DND-41 (cell line): Measurements from ENCODE around the gene NTN1.

Source experiments
- ATAC-seq: fragments of 200-7000 bp; cut with Tn5 transposase; 3 replicates; pipeline ENCODE4 v1.9.1; 2021; ENCODE audit warnings: low read depth; ENCODE audit not compliant: insufficient read depth
- DNase-seq: peaks from one replicate; pipeline ENCODE4 v3.0.0-alpha.2; 2020
- H2AFZ ChIP-seq: 2 replicates; pipeline ENCODE4 v1.6.0; 2012; ENCODE audit warnings: low read depth, low read length
- H3K27ac ChIP-seq: 2 replicates; pipeline ENCODE4 v1.5.1; 2012; ENCODE audit warnings: low read length, inconsistent platforms
- H3K27me3 ChIP-seq: fragments of 200-600 bp; sonication (generic); 2 replicates; pipeline ENCODE4 v1.6.0; 2012; ENCODE audit warnings: low read length, mild to moderate bottlenecking, inconsistent platforms; ENCODE audit not compliant: insufficient read depth, poor library complexity
- H3K36me3 ChIP-seq: 2 replicates; pipeline ENCODE4 v1.5.1; 2012; ENCODE audit warnings: low read length, inconsistent platforms; ENCODE audit not compliant: insufficient read depth
- H3K4me1 ChIP-seq: 2 replicates; pipeline ENCODE4 v1.5.1; 2012; ENCODE audit warnings: mild to moderate bottlenecking, low read length; ENCODE audit not compliant: insufficient read depth
- H3K4me2 ChIP-seq: 2 replicates; pipeline ENCODE4 v1.6.0; 2012; ENCODE audit warnings: mild to moderate bottlenecking, moderate library complexity, low read length, inconsistent platforms; ENCODE audit not compliant: insufficient read depth
- H3K4me3 ChIP-seq, 2 experiments: fragments of 200-600 bp in 1 of 2; shearing (Covaris generic) in 1 of 2; 2 replicates each; pipeline ENCODE4 v1.5.1; 2012 to 2016; ENCODE audit warnings: inconsistent platforms in 2 of 2, low read length in 2 of 2, mild to moderate bottlenecking in 2 of 2, low read depth in 1 of 2, moderate library complexity in 1 of 2
- H3K79me2 ChIP-seq: 2 replicates; pipeline ENCODE4 v1.6.0; 2012; ENCODE audit warnings: low read length, inconsistent platforms; ENCODE audit not compliant: insufficient read depth
- H3K9ac ChIP-seq: 2 replicates; pipeline ENCODE4 v1.6.0; 2012; ENCODE audit warnings: low read depth, mild to moderate bottlenecking, inconsistent platforms, low read length, moderate library complexity
- H3K9me3 ChIP-seq: 2 replicates; pipeline ENCODE4 v1.5.1; 2012; ENCODE audit warnings: low read length, moderate library complexity, mild to moderate bottlenecking, inconsistent platforms; ENCODE audit not compliant: insufficient read depth, severe bottlenecking
- H4K20me1 ChIP-seq: 2 replicates; pipeline ENCODE4 v1.6.0; 2012; ENCODE audit warnings: low read length; ENCODE audit not compliant: insufficient read depth
- EZH2 ChIP-seq: IDR thresholded peaks from 3 replicates; pipeline ENCODE4 v1.6.1; 2012; ENCODE audit warnings: borderline replicate concordance, low read depth, mild to moderate bottlenecking, moderate library complexity, low read length, inconsistent platforms; ENCODE audit not compliant: severe bottlenecking
- TF ChIP-seq, protein P1 (sequence below): IDR thresholded peaks from 2 replicates; pipeline ENCODE4 v1.5.1; 2012; ENCODE audit warnings: borderline replicate concordance, low read length, moderate library complexity, mild to moderate bottlenecking; ENCODE audit not compliant: poor library complexity, severe bottlenecking; ENCODE audit errors: extremely low read depth

The NTN1 gene

DNA sequence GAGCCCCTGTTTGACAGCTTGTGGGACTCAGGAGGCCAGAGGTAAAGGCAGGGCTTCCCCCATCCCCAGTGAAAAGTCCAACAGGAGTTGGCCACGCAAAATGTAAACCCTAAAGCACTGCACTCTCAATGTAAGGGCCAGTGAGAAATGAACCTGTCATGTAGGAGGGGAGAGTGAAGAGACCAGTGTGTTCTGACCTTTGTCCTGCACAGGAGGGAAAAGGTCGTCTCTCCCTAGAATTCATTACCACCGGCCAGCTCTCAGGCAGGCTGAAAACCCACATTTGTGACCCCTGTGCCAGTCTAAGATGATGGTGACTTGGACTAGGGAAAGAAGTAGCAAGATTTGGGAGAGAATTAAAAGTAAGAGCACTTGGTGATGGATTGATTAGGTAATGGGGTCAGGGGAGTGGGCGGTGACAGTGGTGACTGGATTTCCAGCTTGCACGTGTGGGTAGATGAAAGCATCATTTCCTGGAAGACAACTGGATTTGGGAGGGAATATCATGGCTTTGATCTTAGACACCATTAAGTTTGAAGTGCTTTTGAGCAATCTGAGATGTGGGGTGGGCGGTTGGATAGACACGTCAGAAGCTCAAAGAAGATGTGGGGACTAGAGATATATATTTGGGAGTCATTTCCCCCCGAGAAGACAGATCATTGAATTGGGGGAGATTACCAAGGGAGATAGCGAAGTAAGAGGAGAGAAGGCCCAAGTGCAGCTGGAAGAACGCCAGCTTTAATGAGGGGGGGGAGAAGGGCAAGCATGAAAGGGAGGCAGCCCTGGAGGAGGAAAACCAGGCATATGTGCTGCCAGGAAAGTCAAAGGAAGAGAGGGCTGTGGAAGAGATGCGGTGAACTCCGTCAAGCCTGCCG lies 119.5 kb downstream of the NTN1 start:
- no peaks in the 10 kb centered on the region for H4K20me1 ChIP-seq
- TF ChIP-seq, protein P1, sequence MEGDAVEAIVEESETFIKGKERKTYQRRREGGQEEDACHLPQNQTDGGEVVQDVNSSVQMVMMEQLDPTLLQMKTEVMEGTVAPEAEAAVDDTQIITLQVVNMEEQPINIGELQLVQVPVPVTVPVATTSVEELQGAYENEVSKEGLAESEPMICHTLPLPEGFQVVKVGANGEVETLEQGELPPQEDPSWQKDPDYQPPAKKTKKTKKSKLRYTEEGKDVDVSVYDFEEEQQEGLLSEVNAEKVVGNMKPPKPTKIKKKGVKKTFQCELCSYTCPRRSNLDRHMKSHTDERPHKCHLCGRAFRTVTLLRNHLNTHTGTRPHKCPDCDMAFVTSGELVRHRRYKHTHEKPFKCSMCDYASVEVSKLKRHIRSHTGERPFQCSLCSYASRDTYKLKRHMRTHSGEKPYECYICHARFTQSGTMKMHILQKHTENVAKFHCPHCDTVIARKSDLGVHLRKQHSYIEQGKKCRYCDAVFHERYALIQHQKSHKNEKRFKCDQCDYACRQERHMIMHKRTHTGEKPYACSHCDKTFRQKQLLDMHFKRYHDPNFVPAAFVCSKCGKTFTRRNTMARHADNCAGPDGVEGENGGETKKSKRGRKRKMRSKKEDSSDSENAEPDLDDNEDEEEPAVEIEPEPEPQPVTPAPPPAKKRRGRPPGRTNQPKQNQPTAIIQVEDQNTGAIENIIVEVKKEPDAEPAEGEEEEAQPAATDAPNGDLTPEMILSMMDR = no peak
- no peak for TF ChIP-seq EZH2
- H3K9ac ChIP-seq = no peak overlapping the region
- H3K4me1 ChIP-seq = no peaks in the 10 kb centered on the region
- ATAC-seq = no peak
- no peaks in the 10 kb centered on the region for H3K27me3 ChIP-seq
- H3K36me3 ChIP-seq = no peaks in the 10 kb centered on the region
- no peaks in the 10 kb centered on the region for H3K79me2 ChIP-seq
- no peak overlapping the region for H3K4me2 ChIP-seq
- H3K4me3 ChIP-seq = no peak overlapping the region
- no peak for DNase-seq
- H3K9me3 ChIP-seq = no peaks in the 10 kb centered on the region
- H3K27ac ChIP-seq = no peak overlapping the region
- no peak overlapping the region for H2AFZ ChIP-seq

DNA sequence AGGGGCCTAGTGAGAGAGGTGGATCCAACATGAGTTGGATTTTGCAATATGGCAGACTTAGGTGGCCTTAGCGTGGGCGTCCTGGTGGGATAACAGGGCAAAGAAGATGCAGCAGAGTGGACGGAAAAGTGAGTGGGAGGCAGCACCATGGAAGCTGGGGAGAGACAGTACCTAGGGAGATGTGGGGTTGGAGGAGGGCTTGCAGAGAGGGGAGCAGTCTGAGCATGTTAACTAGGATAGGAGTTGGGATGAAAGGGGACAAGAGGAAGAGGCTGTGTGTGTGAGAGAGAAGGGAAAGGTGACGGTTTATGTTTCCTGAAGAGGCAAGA lies 120.1 kb downstream of the NTN1 start:
- H3K27me3 ChIP-seq = no peaks in the 10 kb centered on the region
- no peaks in the 10 kb centered on the region for H3K9me3 ChIP-seq
- no peaks in the 10 kb centered on the region for H3K79me2 ChIP-seq
- no peak overlapping the region for H3K4me2 ChIP-seq
- H3K4me1 ChIP-seq = no peaks in the 10 kb centered on the region
- H4K20me1 ChIP-seq = 0 out of 2 replicates have a peak, but pooled peaks cover under 1% of the 10 kb centered on the region
- DNase-seq = no peak
- H2AFZ ChIP-seq = no peak overlapping the region
- no peak overlapping the region for H3K9ac ChIP-seq
- H3K36me3 ChIP-seq = no peaks in the 10 kb centered on the region
- ATAC-seq = no peak
- H3K27ac ChIP-seq = no peak overlapping the region
- no peak for TF ChIP-seq EZH2
- TF ChIP-seq, protein P1 = no peak
- H3K4me3 ChIP-seq = no peak overlapping the region

DNA sequence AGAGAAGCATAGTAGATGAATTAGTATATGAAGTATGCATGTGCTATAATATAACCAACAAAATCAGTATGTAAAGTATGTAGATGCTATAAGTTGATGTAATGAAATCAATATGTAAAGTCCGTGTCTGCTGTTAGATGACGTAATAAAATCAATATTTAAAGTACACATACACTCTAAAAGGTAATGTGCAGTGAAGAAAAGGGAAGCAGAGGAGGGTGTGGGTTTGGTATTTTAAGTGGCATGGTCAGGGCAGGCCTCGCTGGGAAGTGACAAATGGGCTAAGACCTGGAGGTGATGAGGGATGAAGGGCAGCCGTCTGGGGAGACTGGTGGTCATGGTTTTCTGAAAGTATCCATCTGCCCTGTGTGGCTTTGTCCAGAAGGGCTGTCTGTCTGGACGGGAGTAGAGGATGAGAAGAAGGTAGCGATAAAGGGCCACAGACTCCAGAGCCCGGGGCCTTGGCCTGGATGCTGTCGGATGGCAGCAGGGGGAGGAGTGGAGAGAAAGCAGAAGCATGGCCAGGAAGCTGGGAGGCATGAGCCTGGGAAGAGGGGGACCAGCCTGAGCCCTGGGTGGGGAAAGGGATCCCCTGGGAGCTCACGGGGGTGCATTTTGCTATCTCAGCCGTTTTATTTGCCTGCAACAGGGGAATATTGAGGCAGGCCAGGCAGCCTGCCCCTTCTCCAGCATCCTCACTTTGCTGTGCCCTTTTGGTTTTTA lies 121.6 kb downstream of the NTN1 start:
- Histone ChIP-seq H3K4me3 (no peak overlapping the region), H4K20me1 (0 out of 2 replicates have a peak, but pooled peaks cover 4% of the 10 kb centered on the region), H3K27me3 (no peaks in the 10 kb centered on the region), H3K9ac (no peak overlapping the region), H3K27ac (no peak overlapping the region), H3K4me1 (no peaks in the 10 kb centered on the region), H3K4me2 (no peak overlapping the region), H3K36me3 (no peaks in the 10 kb centered on the region), H3K79me2 (no peaks in the 10 kb centered on the region), H2AFZ (no peak overlapping the region), H3K9me3 (no peaks in the 10 kb centered on the region)
- no peak for TF ChIP-seq EZH2
- TF ChIP-seq, protein P1 = no peak
- DNase-seq = no peak
- ATAC-seq = no peak
